Neural cell (in vitro differentiated cells): ENCODE data around the gene RMI2. TPM values are rescaled to one million over a fixed set of nuclear protein-coding genes. Genes with fewer than 3 reads are reported as not detected.

Experiments used
- H2AFZ ChIP-seq: fragments of 200-600, 300-800 bp; sonication (generic), shearing (Covaris generic); 2 replicates; pipeline ENCODE4 v1.6.0; 2014; ENCODE audit warnings: low read depth, mild to moderate bottlenecking, antibody characterized with exemption, low read length, moderate library complexity
- H3F3A ChIP-seq: fragments of 200-600 bp; shearing (Covaris generic); 2 replicates; pipeline ENCODE4 v1.6.1; 2016; ENCODE audit warnings: mild to moderate bottlenecking, moderate library complexity, mixed read lengths, antibody characterized with exemption, low read length; ENCODE audit not compliant: insufficient read depth, poor library complexity, severe bottlenecking
- H3K27ac ChIP-seq: fragments of 200-600, 300-800 bp; sonication (generic), shearing (Covaris generic); 2 replicates; pipeline ENCODE4 v1.5.1; 2014; ENCODE audit warnings: mild to moderate bottlenecking, low read length, moderate library complexity
- H3K27me3 ChIP-seq: fragments of 300-800, 200-600 bp; sonication (generic), shearing (Covaris generic); 2 replicates; pipeline ENCODE4 v1.6.0; 2014; ENCODE audit warnings: mild to moderate bottlenecking, low read depth, low read length, moderate library complexity; ENCODE audit not compliant: insufficient read depth
- H3K36me3 ChIP-seq: fragments of 300-800, 200-600 bp; sonication (generic), shearing (Covaris generic); 2 replicates; pipeline ENCODE4 v1.5.1; 2014; ENCODE audit warnings: mild to moderate bottlenecking, antibody characterized with exemption, low read length, moderate library complexity; ENCODE audit not compliant: insufficient read depth
- H3K4me2 ChIP-seq: fragments of 300-800, 200-600 bp; sonication (generic), shearing (Covaris generic); 2 replicates; pipeline ENCODE4 v1.6.0; 2014; ENCODE audit warnings: mild to moderate bottlenecking, low read length
- H3K4me3 ChIP-seq: fragments of 300-800, 200-600 bp; sonication (generic), shearing (Covaris generic); 2 replicates; pipeline ENCODE4 v1.5.1; 2014; ENCODE audit warnings: mild to moderate bottlenecking, low read length, moderate library complexity
- H3K79me2 ChIP-seq: fragments of 200-600 bp; shearing (Covaris generic); replicated peaks from 2 replicates; pipeline ENCODE4 v1.6.0; 2014; ENCODE audit warnings: mild to moderate bottlenecking, low read length, moderate library complexity; ENCODE audit not compliant: insufficient read depth
- H3K9ac ChIP-seq: fragments of 300-800, 200-600 bp; sonication (generic), shearing (Covaris generic); 2 replicates; pipeline ENCODE4 v1.6.1; 2016; ENCODE audit warnings: mild to moderate bottlenecking, low read length, mixed read lengths
- H3K9me2 ChIP-seq: fragments of 200-600 bp; shearing (Covaris generic); 2 replicates; pipeline ENCODE4 v1.6.1; 2016; ENCODE audit warnings: mild to moderate bottlenecking, low read length, mixed read lengths; ENCODE audit not compliant: insufficient read depth
- H3K9me3 ChIP-seq: fragments of 200-600, 300-800 bp; sonication (generic), shearing (Covaris generic); 2 replicates; pipeline ENCODE4 v1.6.1; 2016; ENCODE audit warnings: mild to moderate bottlenecking, mixed run types, low read length, moderate library complexity, mixed read lengths
- H4K20me1 ChIP-seq: fragments of 200-600 bp; shearing (Covaris generic); 2 replicates; pipeline ENCODE4 v1.6.1; 2016; ENCODE audit warnings: mild to moderate bottlenecking, mixed run types; ENCODE audit not compliant: insufficient read depth
- EP300 ChIP-seq: fragments of 450-650 bp; conservative IDR thresholded peaks from 2 replicates; pipeline ENCODE4 v1.6.1; 2014; ENCODE audit warnings: antibody characterized with exemption, mild to moderate bottlenecking, moderate library complexity; ENCODE audit not compliant: poor library complexity, severe bottlenecking
- EZH2 ChIP-seq: fragments of 200-600, 300-800 bp; shearing (Covaris generic), sonication (generic); IDR thresholded peaks from 2 replicates; pipeline ENCODE4 v1.6.1; 2014; ENCODE audit warnings: antibody characterized with exemption, low read length, borderline replicate concordance, mild to moderate bottlenecking; ENCODE audit not compliant: insufficient read depth, poor library complexity, severe bottlenecking
- MXI1 ChIP-seq: fragments of 450-650 bp; conservative IDR thresholded peaks from 2 replicates; pipeline ENCODE4 v1.6.1; 2014; ENCODE audit warnings: antibody characterized with exemption, mild to moderate bottlenecking; ENCODE audit not compliant: poor library complexity, severe bottlenecking
- POLR2AphosphoS5 ChIP-seq: IDR thresholded peaks from 2 replicates; pipeline ENCODE4 v1.6.1; 2012
- RAD21 ChIP-seq: fragments of 450-650 bp; conservative IDR thresholded peaks from 2 replicates; pipeline ENCODE4 v1.6.1; 2014; ENCODE audit warnings: antibody characterized with exemption, mild to moderate bottlenecking, moderate library complexity
- SMC3 ChIP-seq: fragments of 450-650 bp; conservative IDR thresholded peaks from 2 replicates; pipeline ENCODE4 v1.6.1; 2014; ENCODE audit warnings: antibody characterized with exemption, mild to moderate bottlenecking, moderate library complexity; ENCODE audit not compliant: poor library complexity
- TAF1 ChIP-seq: IDR thresholded peaks from 2 replicates; pipeline ENCODE4 v1.6.1; 2012; ENCODE audit warnings: low read depth
- polyA plus RNA-seq: library from polyadenylated mRNA; depleted of rRNA; stranded (reverse); fragments of >200 nt; gene quantifications from 2 replicates; pipeline ENCODE4 v1.2.3, GENCODE V29; 2014
- TF ChIP-seq, protein P1 (sequence below): IDR thresholded peaks from 2 replicates; pipeline ENCODE4 v1.6.1; 2012; ENCODE audit warnings: borderline replicate concordance
- TF ChIP-seq, protein P2 (sequence below): fragments of 450-650 bp; IDR thresholded peaks from 2 replicates; pipeline ENCODE4 v1.5.1; 2014; ENCODE audit warnings: antibody characterized with exemption, mild to moderate bottlenecking, moderate library complexity; ENCODE audit not compliant: poor library complexity, severe bottlenecking

The RMI2 gene
- polyA plus RNA-seq, 1 donor from 2014 or later, result 0.48 TPM

DNA sequence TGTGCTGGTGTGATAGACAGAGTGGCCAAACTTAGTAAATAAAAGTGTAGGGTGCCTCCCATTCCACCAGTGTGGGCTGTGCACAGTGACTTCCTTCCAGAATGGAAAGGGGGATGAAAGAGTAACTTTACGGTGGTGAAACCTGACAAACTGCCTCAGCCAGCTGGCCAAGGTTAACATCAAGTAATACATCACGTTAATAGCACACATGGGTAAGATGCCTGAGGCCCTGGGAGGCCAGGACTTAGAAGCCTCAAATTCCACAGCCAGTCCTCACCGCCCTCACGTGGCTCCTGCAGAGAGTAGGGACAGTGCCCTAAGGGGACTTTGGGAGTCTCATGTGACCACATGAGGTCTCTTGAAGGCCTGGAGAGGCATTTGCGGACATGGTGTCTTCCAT is 14.1 kb downstream of the RMI2 start:
- Histone ChIP-seq H3K9me2 (no peaks in the 10 kb centered on the region), H3K79me2 (no peaks in the 10 kb centered on the region), H3K4me2 (no peak overlapping the region), H3K9me3 (no peaks in the 10 kb centered on the region), H3K27ac (no peak overlapping the region), H3K9ac (no peak overlapping the region), H3K27me3 (no peaks in the 10 kb centered on the region), H4K20me1 (no peaks in the 10 kb centered on the region), H3F3A (no peaks in the 10 kb centered on the region), H2AFZ (no peak overlapping the region), H3K4me3 (no peak overlapping the region), H3K36me3 (no peaks in the 10 kb centered on the region)
- TF ChIP-seq EZH2 (no peak), RAD21 (no peak), TAF1 (no peak), POLR2AphosphoS5 (no peak), MXI1 (no peak)
- TF ChIP-seq, protein P1, sequence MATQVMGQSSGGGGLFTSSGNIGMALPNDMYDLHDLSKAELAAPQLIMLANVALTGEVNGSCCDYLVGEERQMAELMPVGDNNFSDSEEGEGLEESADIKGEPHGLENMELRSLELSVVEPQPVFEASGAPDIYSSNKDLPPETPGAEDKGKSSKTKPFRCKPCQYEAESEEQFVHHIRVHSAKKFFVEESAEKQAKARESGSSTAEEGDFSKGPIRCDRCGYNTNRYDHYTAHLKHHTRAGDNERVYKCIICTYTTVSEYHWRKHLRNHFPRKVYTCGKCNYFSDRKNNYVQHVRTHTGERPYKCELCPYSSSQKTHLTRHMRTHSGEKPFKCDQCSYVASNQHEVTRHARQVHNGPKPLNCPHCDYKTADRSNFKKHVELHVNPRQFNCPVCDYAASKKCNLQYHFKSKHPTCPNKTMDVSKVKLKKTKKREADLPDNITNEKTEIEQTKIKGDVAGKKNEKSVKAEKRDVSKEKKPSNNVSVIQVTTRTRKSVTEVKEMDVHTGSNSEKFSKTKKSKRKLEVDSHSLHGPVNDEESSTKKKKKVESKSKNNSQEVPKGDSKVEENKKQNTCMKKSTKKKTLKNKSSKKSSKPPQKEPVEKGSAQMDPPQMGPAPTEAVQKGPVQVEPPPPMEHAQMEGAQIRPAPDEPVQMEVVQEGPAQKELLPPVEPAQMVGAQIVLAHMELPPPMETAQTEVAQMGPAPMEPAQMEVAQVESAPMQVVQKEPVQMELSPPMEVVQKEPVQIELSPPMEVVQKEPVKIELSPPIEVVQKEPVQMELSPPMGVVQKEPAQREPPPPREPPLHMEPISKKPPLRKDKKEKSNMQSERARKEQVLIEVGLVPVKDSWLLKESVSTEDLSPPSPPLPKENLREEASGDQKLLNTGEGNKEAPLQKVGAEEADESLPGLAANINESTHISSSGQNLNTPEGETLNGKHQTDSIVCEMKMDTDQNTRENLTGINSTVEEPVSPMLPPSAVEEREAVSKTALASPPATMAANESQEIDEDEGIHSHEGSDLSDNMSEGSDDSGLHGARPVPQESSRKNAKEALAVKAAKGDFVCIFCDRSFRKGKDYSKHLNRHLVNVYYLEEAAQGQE, result no peak

DNA sequence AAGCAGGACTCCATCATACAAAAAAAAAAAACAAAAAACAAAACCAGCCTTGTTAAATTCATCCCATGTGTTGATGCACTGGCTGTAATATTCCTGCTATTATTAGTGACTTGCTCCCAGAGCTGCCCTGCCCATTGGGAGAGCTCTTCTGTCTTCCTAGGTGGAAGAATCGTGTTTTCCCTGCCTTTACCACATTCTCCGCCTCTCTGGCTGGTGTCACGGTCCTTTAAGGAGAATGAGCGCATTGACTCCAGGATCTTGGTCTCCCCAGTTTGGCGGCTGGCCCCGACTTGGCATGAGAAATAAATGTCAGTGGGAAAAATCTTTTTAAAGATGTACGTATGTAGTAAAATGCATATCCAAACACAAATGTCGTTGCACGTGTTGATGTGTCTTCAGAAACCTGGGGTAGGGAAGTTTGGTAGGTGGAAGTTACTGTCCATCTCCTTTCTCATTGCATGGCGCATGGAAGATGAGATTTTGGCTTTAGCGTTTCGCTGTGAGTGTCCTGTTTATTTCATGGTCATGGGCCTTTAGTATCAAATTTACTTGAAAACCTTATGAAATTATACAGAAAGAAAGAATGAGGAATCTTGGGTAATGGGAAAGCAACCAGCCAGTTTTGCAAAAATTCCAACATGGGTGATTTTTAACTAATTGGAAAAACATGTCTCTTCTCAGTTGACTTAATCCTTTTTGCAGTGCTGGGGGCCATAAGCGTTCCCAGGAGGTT is 15.5 kb downstream of the RMI2 start:
- no peaks in the 10 kb centered on the region for H3K36me3 ChIP-seq
- no peaks in the 10 kb centered on the region for H3K27me3 ChIP-seq
- H4K20me1 ChIP-seq, result no peaks in the 10 kb centered on the region
- H3K4me2 ChIP-seq, result no peak overlapping the region
- no peaks in the 10 kb centered on the region for H3K79me2 ChIP-seq
- H3K9ac ChIP-seq, result no peak overlapping the region
- H3F3A ChIP-seq, result no peaks in the 10 kb centered on the region
- H2AFZ ChIP-seq, result no peak overlapping the region
- no peak overlapping the region for H3K4me3 ChIP-seq
- H3K9me3 ChIP-seq, result no peaks in the 10 kb centered on the region
- H3K9me2 ChIP-seq, result no peaks in the 10 kb centered on the region
- TF ChIP-seq, protein P1, result no peak
- TF ChIP-seq, protein P2, sequence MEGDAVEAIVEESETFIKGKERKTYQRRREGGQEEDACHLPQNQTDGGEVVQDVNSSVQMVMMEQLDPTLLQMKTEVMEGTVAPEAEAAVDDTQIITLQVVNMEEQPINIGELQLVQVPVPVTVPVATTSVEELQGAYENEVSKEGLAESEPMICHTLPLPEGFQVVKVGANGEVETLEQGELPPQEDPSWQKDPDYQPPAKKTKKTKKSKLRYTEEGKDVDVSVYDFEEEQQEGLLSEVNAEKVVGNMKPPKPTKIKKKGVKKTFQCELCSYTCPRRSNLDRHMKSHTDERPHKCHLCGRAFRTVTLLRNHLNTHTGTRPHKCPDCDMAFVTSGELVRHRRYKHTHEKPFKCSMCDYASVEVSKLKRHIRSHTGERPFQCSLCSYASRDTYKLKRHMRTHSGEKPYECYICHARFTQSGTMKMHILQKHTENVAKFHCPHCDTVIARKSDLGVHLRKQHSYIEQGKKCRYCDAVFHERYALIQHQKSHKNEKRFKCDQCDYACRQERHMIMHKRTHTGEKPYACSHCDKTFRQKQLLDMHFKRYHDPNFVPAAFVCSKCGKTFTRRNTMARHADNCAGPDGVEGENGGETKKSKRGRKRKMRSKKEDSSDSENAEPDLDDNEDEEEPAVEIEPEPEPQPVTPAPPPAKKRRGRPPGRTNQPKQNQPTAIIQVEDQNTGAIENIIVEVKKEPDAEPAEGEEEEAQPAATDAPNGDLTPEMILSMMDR, result no peak
- TF ChIP-seq EZH2, result no peak
- no peak for TF ChIP-seq POLR2AphosphoS5
- TF ChIP-seq TAF1, result no peak
- no peak for TF ChIP-seq EP300
- TF ChIP-seq MXI1, result no peak
- no peak for TF ChIP-seq SMC3
- TF ChIP-seq RAD21, result no peak
- no peak overlapping the region for H3K27ac ChIP-seq
